HTERT RPE-1 (cell line): ENCODE measurements around the gene RPTOR.

ENCODE experiments used
- in situ Hi-C: fragments of 300-500 bp; cut with MboI; formaldehyde crosslinking; loops from 4 replicates; pipeline ENCODE4 v1.14.3; 2020; ENCODE audit warnings: low sequenced_read_pairs

RPTOR gene

DNA sequence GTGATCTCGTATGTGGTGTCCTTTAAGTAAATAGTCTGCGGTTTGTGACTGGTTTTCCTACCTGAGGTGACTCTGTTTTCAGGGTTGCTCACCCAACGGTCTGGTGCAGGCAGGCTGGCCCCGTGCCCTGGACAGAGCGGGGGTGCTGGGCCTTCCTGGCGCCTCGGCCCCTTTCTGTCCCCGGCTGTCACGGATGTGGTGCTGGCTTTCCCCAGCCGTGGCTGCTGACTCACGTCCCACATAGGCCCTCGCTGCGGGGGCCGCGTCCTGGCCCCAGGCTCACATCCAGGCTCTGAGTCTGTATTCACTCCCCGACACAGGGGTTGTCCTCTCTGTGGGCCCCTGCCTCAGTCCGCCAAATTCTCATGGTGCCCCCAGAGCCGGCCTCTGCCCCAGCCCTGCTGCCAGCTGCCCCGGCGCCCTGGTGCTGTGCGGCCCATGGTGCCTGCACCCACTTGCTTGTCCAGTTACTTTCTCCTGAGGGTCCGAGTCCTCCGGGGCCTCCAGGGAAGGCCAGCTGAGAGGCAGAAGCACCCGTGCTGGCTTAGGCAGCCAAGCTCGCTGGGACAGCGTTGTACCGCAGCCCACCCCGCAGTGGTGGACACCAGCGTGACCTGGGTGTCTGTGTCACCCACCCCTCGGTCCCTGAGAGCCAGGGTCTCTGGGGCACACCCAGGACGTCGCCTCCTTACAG, 452.9 kb downstream of the RPTOR start:
- in situ Hi-C loops = no loop called here

DNA sequence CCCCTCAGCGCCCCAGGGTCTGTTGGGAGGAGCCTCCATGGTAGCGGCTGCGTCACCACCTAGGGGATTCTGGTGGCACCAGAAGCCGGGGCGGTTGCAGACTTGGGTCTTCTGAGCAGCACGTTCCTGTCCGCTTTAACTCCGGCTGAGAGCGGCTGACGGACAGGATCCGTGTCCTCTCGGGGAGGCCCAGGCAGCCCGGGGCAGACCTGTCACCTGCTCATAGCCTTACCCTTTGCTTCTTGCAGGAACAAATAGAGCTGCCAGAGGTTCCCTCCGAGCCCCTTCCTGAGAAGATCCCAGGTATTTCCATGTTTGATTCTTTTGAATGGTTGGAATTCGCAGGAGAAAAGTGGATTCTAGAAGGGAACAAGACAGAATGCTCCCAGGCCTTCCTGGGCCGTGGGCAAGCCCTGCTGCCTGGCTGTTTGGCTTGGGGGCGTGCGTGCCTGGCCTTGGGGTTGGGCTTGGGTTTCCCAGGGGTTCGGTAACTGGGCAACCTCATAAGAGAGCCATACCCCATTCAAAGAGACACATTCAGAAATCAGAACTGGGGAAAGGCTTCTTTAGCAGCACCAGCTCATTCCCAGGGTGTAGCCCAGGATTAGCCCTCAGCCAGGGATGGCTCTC, 453.6 kb downstream of the RPTOR start:
- in situ Hi-C loops = no loop called here

DNA sequence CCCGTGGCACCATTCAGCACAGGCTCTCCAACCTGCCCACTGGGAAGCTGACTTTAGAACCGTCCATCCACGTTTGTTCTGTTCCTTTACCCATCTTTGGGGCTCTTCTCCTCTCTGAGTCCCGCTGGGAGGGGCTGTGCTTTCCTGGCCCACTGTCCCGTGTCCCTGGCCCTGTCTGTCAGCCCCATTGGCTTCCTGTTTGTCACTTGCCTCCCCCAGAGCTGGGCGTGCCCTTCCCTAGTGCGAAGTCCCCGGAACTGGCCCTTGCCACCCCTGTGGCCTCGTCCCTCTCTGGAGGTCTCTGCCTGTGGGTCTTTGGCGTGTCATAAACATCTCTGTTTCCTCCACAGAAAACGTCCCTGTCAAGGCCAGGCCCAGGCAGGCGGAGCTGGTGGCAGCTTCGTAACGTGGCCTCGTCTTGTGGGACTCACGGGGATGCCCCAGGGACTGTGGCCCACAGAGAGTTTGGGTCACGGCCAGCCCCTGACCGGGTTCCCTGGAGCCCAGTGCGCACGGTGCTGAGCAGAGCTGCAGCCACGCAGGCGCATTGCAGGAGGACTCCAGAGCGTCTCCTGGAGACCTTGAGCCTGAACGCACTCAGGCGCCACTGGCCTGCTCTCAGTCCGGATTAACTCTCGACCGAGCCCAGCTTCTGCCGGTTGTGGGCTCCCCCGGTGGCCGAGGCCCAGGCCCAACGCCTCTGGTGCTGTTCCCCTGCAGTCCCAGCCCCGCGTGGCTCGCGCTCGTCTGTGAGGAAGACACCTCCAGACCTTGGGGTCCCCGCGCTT, 454.3 kb downstream of the RPTOR start:
- in situ Hi-C loops = no loop called here

- in situ Hi-C loops = no loop called here
Observed at GRCh38 chr17:80999536-81000333, 455.1 kb downstream of the RPTOR start.

- in situ Hi-C loops = no loop called here
Observed at GRCh38 chr17:81000334-81000630, 455.6 kb downstream of the RPTOR start.

GRCh38 chr17:81000631-81001357, 456.2 kb downstream of the RPTOR start:
- in situ Hi-C loops = no loop called here

GRCh38 chr17:81002013-81002384, 457.4 kb downstream of the RPTOR start:
- in situ Hi-C loops = no loop called here

DNA sequence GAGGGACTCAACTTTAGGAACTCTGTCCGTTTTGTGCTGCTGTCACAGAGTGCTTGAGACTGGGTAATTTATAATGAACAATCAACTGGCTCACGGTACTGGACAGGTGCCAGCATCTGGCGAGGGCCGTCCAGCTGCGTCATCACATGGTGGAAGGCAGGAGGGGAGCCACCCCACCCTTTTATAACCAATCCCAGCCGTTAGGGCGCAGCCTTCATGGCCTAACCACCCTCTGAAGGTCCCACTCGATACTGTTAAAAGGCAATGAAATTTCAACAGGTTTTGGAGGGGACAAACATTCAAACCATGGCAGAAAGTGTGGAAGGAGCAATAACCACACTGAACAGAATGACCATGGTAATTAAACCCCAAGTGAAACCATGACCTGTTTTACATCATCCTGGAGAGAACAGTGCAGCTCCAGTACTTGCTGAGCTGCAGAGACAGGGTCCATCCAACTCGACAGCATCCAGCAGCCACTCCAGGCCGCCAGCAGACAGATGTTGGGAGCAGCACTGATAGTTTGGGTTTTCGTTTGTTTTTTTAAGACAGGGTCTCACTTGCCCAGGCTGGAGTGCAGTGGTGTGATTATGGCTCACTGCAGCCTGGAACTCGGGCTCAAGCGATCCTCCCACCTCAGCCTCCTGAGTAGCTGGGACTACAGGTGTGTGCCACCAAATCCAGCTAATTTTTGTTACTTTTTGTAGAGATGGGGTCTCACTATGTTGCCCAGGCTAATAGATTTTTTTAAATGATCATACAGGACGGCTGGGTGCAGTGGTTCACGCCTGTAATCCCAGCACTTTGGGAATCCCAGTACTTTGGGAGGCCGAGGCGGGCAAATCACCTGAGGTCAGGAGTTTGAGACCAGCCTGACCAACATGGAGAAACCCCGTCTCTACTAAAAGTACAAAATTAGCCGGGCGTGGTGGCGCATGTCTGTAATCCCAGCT, 458.0 kb downstream of the RPTOR start:
- in situ Hi-C loops = no loop called here

DNA sequence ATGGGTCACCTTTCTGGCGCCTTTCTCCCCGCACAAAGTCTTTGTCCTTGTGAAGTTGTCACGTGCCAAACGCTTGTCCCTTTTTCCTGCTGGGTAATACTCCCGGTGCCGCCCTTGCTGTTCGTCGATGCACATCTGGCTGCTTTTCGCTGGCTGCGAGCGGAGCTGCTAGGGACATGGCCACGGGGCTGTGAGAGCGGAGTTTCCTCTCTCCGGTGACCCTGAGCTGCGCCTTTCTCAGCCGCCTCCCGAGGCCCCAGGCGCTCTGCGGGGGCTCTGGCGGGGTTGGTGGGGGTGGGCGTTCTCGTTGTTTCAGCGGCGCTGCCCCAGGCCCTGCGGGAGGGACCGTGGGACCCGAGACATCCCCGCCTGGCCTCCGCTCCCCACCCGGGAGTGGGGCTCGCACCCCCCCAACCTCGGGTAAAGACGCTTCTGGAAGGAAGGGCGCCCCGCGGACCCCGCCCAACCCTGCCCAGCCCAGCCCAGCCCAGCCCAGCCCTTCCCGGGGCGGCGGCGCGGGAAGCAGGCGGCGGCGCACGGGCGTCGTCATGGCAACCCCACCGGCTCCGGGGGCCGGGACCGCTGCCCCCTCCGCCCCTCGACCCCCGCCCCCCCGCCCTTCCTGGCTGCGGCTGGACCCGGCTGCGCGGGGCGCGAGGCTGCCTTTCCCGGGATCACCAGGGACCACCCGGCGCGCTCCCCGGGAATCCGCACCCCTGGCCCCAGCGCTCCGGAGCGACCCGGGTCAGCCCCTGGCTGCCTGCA, 459.3 kb downstream of the RPTOR start:
- in situ Hi-C loops = no loop called here

DNA sequence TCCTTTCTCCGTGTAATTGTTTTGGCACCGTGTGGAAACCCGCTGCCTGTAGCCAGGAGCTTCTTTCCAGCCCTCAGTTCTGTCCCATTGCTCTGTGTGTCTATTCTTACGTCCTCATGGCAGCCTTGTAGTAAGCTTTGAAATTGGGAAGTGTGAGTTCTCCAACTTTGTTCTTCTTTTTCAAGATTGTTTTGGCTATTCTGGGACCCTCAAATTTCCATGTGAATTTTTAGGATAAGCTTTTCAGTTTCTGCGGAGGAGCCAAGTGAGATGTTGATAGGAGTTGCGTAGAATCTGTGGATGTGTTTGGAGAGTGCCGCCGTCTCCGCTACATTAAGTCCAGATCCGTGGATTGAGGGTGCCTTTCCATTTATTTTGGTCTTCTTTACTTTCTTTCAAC, 462.3 kb downstream of the RPTOR start:
- in situ Hi-C loops = no loop called here

- in situ Hi-C loops = no loop called here
Observed at GRCh38 chr17:81008140-81008539, 463.5 kb downstream of the RPTOR start.

- in situ Hi-C loops = no loop called here
Observed at GRCh38 chr17:81009136-81009535, 464.5 kb downstream of the RPTOR start.

DNA sequence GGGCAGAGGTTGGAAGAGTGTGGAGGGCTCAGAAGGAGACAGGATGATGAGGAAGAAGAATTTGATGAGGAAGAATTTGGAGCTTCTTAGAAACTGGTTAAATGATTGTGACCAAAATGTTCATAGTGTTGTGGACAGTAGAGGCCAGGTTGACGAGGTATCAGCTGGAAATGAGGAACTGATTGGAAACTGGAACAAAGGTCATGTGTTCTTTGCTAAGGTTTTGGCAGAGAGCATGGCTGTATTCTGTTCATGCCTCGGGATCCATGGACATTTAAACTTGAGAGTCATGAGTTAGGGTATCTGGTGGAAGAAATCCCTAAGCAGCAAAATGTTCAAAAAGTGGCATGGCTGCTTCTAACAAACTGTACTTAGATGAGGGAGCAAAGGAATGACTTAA, 466.3 kb downstream of the RPTOR start:
- in situ Hi-C loops = no loop called here

GRCh38 chr17:81011951-81012350, 467.3 kb downstream of the RPTOR start:
- in situ Hi-C loops = no loop called here

- in situ Hi-C loops = no loop called here
Observed at GRCh38 chr17:81012574-81013447, 468.2 kb downstream of the RPTOR start.

DNA sequence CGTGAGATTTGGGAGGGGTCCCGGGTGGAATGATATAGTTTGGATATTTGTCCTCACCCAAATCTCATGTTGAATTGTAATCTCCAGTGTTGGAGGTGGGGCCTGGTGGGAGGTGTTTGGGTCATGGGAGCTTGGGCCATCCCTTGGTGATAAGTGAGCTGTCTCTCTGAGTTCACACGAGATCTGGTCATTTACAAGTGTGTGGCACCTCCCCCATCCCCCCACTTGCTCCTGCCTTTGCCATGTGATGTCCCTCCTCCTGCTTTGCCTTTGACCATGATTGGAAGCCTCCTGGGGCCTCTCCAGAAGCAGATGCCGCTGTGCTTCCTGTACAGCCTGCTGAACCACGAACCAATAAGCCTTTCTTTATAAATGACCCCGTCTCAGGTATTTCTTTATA, 469.0 kb downstream of the RPTOR start:
- in situ Hi-C loops = no loop called here

DNA sequence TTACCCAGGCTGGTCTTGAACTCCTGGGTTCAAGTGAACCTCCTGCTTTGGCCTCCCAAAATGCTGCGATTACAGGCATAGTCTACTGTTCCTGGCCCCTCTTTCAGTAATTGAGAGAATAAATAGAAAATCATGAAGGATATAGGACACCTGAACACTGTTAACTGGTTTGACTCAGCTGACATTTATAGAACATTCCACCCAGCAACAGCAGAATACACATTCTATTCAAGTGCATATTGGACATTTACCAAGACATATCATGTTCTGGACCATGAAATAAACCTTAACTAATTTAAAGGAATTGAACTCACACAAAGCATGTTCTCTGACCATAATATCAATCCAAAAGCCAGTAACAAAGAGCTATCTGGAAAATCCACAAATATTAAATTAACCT, 470.5 kb downstream of the RPTOR start:
- in situ Hi-C loops = no loop called here
